Lower lobe of right lung (tissue), 2 donors: ENCODE measurements around the gene PAK1. TPM values are rescaled to one million over a fixed set of nuclear protein-coding genes. Genes with fewer than 3 reads are reported as not detected.

Experiments
- ATAC-seq, 2 donors: fragments of 200-7000 bp; cut with Tn5 transposase; one replicate each; pipeline ENCODE4 v1.9.1; 2020 to 2022; ENCODE audit warnings: mild to moderate bottlenecking in 2 of 2, moderate library complexity in 2 of 2
- DNase-seq: peaks from one replicate; pipeline ENCODE4 v3.0.0-alpha.2; 2020
- H3K27ac ChIP-seq: fragments of 200-600 bp; one replicate; pipeline ENCODE4 v1.8.0; 2022
- H3K27me3 ChIP-seq: fragments of 200-600 bp; one replicate; pipeline ENCODE4 v1.8.0; 2022; ENCODE audit warnings: low read depth
- H3K36me3 ChIP-seq: fragments of 200-600 bp; one replicate; pipeline ENCODE4 v1.8.0; 2022; ENCODE audit warnings: mild to moderate bottlenecking
- H3K4me1 ChIP-seq: fragments of 200-600 bp; one replicate; pipeline ENCODE4 v1.8.0; 2022
- H3K4me3 ChIP-seq: fragments of 200-600 bp; one replicate; pipeline ENCODE4 v1.8.0; 2022; ENCODE audit warnings: mild to moderate bottlenecking
- H3K9me3 ChIP-seq: fragments of 200-600 bp; one replicate; pipeline ENCODE4 v1.8.0; 2022
- intact Hi-C: fragments of 100-400 bp; cut with DNase I; formaldehyde crosslinking; loops from one replicate; pipeline ENCODE4 v1.11.0; 2022
- total RNA-seq: library from RNA; stranded (reverse); fragmentation: NEBNext Ultra II Directional; extraction: Animal tissue kit (Norgen Biotek cat#: 25700); gene quantifications from one replicate; pipeline ENCODE4 v1.2.1, GENCODE V29; 2021
- TF ChIP-seq, protein P1 (sequence below): fragments of 200-600 bp; IDR thresholded peaks from one replicate; pipeline ENCODE4 v1.8.0; 2022; ENCODE audit warnings: antibody characterized with exemption, mild to moderate bottlenecking
- donor health status: DM: no; HTN: yes; CAD: no; lungs with severe emphysema.

Gene PAK1
- total RNA-seq, 1 donor from 2014 or later = 40.6 TPM

GRCh38 chr11:77294040-77294439 lies 179.9 kb downstream of the PAK1 start:
- H3K36me3 ChIP-seq = no peaks in the 10 kb centered on the region
- intact Hi-C loops = no loop called here
- no peaks in the 10 kb centered on the region for H3K27me3 ChIP-seq
- DNase-seq (no peak), ATAC-seq (no peak)
- no peaks in the 10 kb centered on the region for H3K4me1 ChIP-seq
- no peak overlapping the region for H3K27ac ChIP-seq
- H3K4me3 ChIP-seq = no peak overlapping the region
- no peaks in the 10 kb centered on the region for H3K9me3 ChIP-seq
- TF ChIP-seq, protein P1, sequence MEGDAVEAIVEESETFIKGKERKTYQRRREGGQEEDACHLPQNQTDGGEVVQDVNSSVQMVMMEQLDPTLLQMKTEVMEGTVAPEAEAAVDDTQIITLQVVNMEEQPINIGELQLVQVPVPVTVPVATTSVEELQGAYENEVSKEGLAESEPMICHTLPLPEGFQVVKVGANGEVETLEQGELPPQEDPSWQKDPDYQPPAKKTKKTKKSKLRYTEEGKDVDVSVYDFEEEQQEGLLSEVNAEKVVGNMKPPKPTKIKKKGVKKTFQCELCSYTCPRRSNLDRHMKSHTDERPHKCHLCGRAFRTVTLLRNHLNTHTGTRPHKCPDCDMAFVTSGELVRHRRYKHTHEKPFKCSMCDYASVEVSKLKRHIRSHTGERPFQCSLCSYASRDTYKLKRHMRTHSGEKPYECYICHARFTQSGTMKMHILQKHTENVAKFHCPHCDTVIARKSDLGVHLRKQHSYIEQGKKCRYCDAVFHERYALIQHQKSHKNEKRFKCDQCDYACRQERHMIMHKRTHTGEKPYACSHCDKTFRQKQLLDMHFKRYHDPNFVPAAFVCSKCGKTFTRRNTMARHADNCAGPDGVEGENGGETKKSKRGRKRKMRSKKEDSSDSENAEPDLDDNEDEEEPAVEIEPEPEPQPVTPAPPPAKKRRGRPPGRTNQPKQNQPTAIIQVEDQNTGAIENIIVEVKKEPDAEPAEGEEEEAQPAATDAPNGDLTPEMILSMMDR = no peak

DNA sequence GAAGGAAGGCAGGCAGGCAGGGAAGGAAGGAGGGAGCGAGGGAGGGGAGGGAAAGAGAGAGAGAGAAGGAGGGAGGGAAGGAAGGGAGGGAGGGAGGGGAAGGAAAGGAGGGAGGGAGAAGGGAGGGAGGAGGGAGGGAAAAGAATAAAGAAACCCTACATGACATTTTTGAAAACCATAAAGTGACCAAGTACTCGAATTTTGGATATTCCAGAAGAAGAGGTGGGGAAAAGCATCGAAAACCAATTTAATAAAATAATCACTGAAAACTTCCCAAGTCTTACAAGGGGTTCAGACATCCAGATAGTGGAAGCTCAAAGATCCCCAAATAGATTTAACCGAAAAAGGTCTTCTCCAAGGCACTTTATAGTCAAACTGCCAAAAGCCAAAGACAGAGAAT lies 184.2 kb downstream of the PAK1 start:
- intact Hi-C loops = no loop called here
- no peaks in the 10 kb centered on the region for H3K27me3 ChIP-seq
- H3K27ac ChIP-seq = no peak overlapping the region
- TF ChIP-seq, protein P1 = no peak
- no peak for DNase-seq
- no peak overlapping the region for H3K4me3 ChIP-seq
- H3K9me3 ChIP-seq = no peaks in the 10 kb centered on the region
- ATAC-seq = no peak
- H3K36me3 ChIP-seq = no peaks in the 10 kb centered on the region
- H3K4me1 ChIP-seq = no peaks in the 10 kb centered on the region

GRCh38 chr11:77287615-77288273 lies 186.2 kb downstream of the PAK1 start:
- intact Hi-C loops = no loop called here
- ATAC-seq = no peak

DNA sequence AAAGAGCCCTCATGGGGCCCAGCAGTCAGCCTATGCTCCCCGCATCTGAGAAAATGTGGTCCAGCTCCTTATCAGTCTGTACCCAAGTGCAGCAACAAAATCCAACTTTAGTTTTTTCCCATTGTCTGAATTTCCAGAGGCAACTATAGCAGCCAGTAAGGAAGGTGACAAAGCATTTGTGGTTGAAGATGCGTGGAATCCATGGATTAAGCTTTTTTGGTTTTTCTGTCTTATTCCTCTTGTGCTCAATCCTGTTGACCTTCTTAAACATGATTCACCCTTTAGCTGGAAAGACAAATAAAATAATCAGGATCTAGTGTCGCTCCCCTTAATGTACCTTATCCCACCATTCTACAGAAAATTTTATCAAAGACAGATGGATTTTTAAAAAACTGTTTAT lies 186.8 kb downstream of the PAK1 start:
- ATAC-seq = no peak
- TF ChIP-seq, protein P1 = no peak
- intact Hi-C loops = no loop called here

More at GRCh38 chr11:77287615-77288273, 186.2 kb downstream of the PAK1 start:
- TF ChIP-seq, protein P1 = no peak
- Histone ChIP-seq H3K4me3 (no peak overlapping the region), H3K27ac (no peak overlapping the region), H3K9me3 (no peaks in the 10 kb centered on the region), H3K27me3 (no peaks in the 10 kb centered on the region), H3K4me1 (no peaks in the 10 kb centered on the region), H3K36me3 (no peaks in the 10 kb centered on the region)
- no peak for DNase-seq

GRCh38 chr11:77284476-77285468 lies 189.1 kb downstream of the PAK1 start:
- TF ChIP-seq, protein P1 = no peak
- intact Hi-C loops = no loop called here
- H3K9me3 ChIP-seq = no peaks in the 10 kb centered on the region
- H3K4me3 ChIP-seq = no peak overlapping the region
- no peaks in the 10 kb centered on the region for H3K36me3 ChIP-seq
- no peak for ATAC-seq
- no peaks in the 10 kb centered on the region for H3K27me3 ChIP-seq
- no peak for DNase-seq
- no peak overlapping the region for H3K27ac ChIP-seq
- H3K4me1 ChIP-seq = no peaks in the 10 kb centered on the region

More for the DNA sequence above, 186.8 kb downstream of the PAK1 start:
- no peak overlapping the region for H3K4me3 ChIP-seq
- H3K27me3 ChIP-seq = no peaks in the 10 kb centered on the region
- H3K36me3 ChIP-seq = no peaks in the 10 kb centered on the region
- H3K9me3 ChIP-seq = no peaks in the 10 kb centered on the region
- H3K4me1 ChIP-seq = no peaks in the 10 kb centered on the region
- no peak overlapping the region for H3K27ac ChIP-seq
- no peak for DNase-seq
